ENCODE results near the gene RPL41. TPM values are rescaled to one million over a fixed set of nuclear protein-coding genes. Genes with fewer than 3 reads are reported as not detected.
A peak's percentile ranks its signal among the peaks of the same experiment; 100 is the strongest.

The RPL41 gene
- total RNA-seq, 1 experiment from 2014 or later, result 4,637 TPM

DNA sequence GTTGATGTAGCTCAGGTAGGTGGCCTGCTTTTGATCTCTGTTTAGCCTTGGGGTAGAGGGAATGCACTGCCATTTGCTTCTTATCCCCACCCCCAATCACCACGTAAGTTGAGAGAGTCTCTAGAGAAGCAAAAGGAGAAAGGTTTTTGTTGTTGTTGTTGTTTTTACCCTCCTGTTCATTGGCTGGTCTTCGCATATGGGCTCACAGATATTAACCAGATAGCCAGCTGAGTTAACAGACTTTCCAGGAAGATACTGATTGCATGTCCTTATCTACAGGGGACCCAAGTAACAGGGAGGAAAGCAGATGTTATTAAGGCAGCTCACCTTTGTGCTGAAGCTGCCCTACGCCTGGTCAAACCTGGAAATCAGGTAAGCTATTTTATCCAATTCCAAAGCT lies 9.2 kb upstream of the RPL41 start:
- H3K18ac ChIP-seq (ENCODE audit: insufficient read length, low read depth, low read length), result no peak overlapping the region
- H2AFZ ChIP-seq (ENCODE audit: low read length), result no peak overlapping the region
- no peaks in the 10 kb centered on the region for H4K20me1 ChIP-seq (ENCODE audit: control insufficient read depth, insufficient read depth, insufficient read length)
- no peak overlapping the region for H3K9ac ChIP-seq (ENCODE audit: extremely low read depth, insufficient read length, low read length)
- H3T11ph ChIP-seq (ENCODE audit: low read length), result no peak overlapping the region
- no peak for DNase-seq
- H3K9me3 ChIP-seq (ENCODE audit: control insufficient read depth, low read depth, low read length), result no peaks in the 10 kb centered on the region
- peaks cover 8% of the 10 kb centered on the region; the same call in 1 of the 2 replicates for H3K4me1 ChIP-seq (ENCODE audit: insufficient read depth, low read length)
- no peak overlapping the region for H3K4ac ChIP-seq (ENCODE audit: low read depth, low read length)
- H3K27me3 ChIP-seq (ENCODE audit: insufficient read depth, low read length), result no peaks in the 10 kb centered on the region
- no peak overlapping the region for H2BK15ac ChIP-seq (ENCODE audit: low read depth, low read length)
- H2BK12ac ChIP-seq (ENCODE audit: insufficient read length, low read depth, low read length), result no peak overlapping the region
- no peaks in the 10 kb centered on the region for H3K79me1 ChIP-seq (ENCODE audit: insufficient read depth, low read depth, low read length, poor library complexity, severe bottlenecking)
- H2BK20ac ChIP-seq (ENCODE audit: low read depth, low read length, poor library complexity, severe bottlenecking), result no peak overlapping the region
- Mint-ChIP-seq H3K27me3 (ENCODE audit: low read depth) (no peaks in the 10 kb centered on the region; the same call in 1 of the 2 replicates), H3K9me3 (peaks cover 0 to 3% of the 10 kb centered on the region in 2 experiments; a peak in 1 of 5 replicates), H3K4me1 (peaks cover 22 to 27% of the 10 kb centered on the region in 2 experiments), H3K27ac (no peak overlapping the region; a peak in 1 of 7 replicates), H3K36me3 (ENCODE audit: insufficient read depth in 1 of 3, low read depth in 3 of 3) (peaks cover 49 to 85% (median 67%) of the 10 kb centered on the region in 3 experiments), H3K4me3 (peak overlapping the region in 1 of 2 experiments; percentile 52; a peak in 1 of 5 replicates)
- H3K56ac ChIP-seq (ENCODE audit: insufficient read length, low read depth, low read length), result no peak overlapping the region
- no peak overlapping the region for H2BK120ac ChIP-seq (ENCODE audit: low read depth, low read length, poor library complexity, severe bottlenecking)
- TF ChIP-seq, protein P1, sequence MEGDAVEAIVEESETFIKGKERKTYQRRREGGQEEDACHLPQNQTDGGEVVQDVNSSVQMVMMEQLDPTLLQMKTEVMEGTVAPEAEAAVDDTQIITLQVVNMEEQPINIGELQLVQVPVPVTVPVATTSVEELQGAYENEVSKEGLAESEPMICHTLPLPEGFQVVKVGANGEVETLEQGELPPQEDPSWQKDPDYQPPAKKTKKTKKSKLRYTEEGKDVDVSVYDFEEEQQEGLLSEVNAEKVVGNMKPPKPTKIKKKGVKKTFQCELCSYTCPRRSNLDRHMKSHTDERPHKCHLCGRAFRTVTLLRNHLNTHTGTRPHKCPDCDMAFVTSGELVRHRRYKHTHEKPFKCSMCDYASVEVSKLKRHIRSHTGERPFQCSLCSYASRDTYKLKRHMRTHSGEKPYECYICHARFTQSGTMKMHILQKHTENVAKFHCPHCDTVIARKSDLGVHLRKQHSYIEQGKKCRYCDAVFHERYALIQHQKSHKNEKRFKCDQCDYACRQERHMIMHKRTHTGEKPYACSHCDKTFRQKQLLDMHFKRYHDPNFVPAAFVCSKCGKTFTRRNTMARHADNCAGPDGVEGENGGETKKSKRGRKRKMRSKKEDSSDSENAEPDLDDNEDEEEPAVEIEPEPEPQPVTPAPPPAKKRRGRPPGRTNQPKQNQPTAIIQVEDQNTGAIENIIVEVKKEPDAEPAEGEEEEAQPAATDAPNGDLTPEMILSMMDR (conservative IDR thresholded peaks at IDR 0.05), result no peak
- no peak overlapping the region for H4K8ac ChIP-seq (replicated peaks; ENCODE audit: insufficient read length, low read depth, low read length)
- no peak overlapping the region for H3K4me2 ChIP-seq (ENCODE audit: insufficient read depth, insufficient read length, low read length)
- no peak overlapping the region for H2AK5ac ChIP-seq (ENCODE audit: insufficient read length, low read length)
- H3K23me2 ChIP-seq (ENCODE audit: insufficient read length, low read depth, low read length, poor library complexity, severe bottlenecking), result peaks cover 8% of the 10 kb centered on the region
- H3K14ac ChIP-seq (ENCODE audit: insufficient read depth, low read length), result no peak overlapping the region
- H4K5ac ChIP-seq (ENCODE audit: insufficient read length, low read depth, low read length), result no peak overlapping the region
- no peak overlapping the region for H3K27ac ChIP-seq (ENCODE audit: insufficient read length, low read depth, low read length)
- H4K91ac ChIP-seq (ENCODE audit: insufficient read length, low read depth, low read length), result no peak overlapping the region
- peaks cover 17% of the 10 kb centered on the region; the same call in 1 of the 2 replicates for H3K79me2 ChIP-seq (ENCODE audit: insufficient read depth, low read length)
- no peak overlapping the region for H2BK5ac ChIP-seq (ENCODE audit: insufficient read length, low read length)
- no CpG with 5 or more reads among the region's 3 CpGs for WGBS (ENCODE audit: extremely low coverage, insufficient read length, low lambda C conversion rate)
- no peak overlapping the region for H3K23ac ChIP-seq (ENCODE audit: insufficient read length, low read depth, low read length)
